ENCODE measurements around the gene TM6SF1. TPM values are rescaled to one million over a fixed set of nuclear protein-coding genes. Genes with fewer than 3 reads are reported as not detected.
"Not testable (repeated sequence)": the region's sequence is repeated elsewhere in the genome, so short reads cannot be mapped to it uniquely, and the experiment has no call there.

Gene TM6SF1
- total and polyA plus RNA-seq, 2 donors from 2014 or later, result 2.6 to 10.4 TPM

DNA sequence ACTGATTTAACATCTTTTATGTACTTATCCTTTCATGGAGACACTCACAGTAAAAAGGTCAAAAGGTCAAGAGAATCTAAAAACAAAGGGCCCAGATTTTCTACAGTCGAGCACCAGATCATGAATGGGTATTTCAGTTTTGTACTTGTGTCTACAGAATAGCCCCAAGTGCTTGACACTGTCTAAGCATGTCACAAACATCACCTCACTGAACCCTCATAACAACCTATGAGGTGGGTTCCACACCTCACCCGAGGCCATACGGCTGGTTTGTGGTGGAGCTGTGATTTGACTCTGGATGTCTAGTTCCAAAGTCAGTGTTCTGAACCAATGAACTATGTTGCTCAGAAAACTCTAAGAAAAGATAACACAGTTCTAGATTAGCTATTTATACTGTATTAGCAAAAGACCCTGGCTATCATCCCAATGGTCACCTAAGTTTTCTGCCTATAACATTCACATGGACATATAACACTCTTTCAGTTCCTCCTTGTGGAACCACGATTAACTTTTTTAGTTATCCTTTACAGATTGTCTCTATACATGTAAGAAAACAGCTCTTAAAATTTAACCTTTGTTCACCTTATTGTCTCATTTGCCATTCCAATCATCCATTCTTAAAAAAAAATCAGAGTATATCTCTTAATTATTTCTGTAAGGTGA lies 25.5 kb downstream of the TM6SF1 start:
- Histone ChIP-seq H3K4me1 (ENCODE audit: control insufficient read depth in 2 of 3, insufficient read depth in 2 of 3, low read depth in 1 of 3, low read length in 3 of 3) (no peaks in the 10 kb centered on the region), H3K36me3 (ENCODE audit: control insufficient read depth in 2 of 3, insufficient read depth in 3 of 3, low read length in 3 of 3) (no peaks in the 10 kb centered on the region), H3K9me3 (ENCODE audit: control insufficient read depth in 2 of 3, insufficient read depth in 1 of 3, low read length in 3 of 3) (no peaks in the 10 kb centered on the region), H3K9ac (ENCODE audit: low read length in 3 of 3) (no peak overlapping the region), H3K27ac (ENCODE audit: low read depth in 2 of 2, low read length in 2 of 2) (no peak overlapping the region), H3K27me3 (ENCODE audit: control insufficient read depth, insufficient read depth, low read length) (no peaks in the 10 kb centered on the region), H3K4me3 (ENCODE audit: low read length in 3 of 3) (no peak overlapping the region)
- no peak for FAIRE-seq
- TF ChIP-seq, protein P1, sequence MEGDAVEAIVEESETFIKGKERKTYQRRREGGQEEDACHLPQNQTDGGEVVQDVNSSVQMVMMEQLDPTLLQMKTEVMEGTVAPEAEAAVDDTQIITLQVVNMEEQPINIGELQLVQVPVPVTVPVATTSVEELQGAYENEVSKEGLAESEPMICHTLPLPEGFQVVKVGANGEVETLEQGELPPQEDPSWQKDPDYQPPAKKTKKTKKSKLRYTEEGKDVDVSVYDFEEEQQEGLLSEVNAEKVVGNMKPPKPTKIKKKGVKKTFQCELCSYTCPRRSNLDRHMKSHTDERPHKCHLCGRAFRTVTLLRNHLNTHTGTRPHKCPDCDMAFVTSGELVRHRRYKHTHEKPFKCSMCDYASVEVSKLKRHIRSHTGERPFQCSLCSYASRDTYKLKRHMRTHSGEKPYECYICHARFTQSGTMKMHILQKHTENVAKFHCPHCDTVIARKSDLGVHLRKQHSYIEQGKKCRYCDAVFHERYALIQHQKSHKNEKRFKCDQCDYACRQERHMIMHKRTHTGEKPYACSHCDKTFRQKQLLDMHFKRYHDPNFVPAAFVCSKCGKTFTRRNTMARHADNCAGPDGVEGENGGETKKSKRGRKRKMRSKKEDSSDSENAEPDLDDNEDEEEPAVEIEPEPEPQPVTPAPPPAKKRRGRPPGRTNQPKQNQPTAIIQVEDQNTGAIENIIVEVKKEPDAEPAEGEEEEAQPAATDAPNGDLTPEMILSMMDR (IDR thresholded peaks at IDR 0.05; ENCODE audit: borderline replicate concordance, extremely low read depth, insufficient read depth), result no peak
- no peak for DNase-seq
- intact Hi-C loops (cut with DNase I), result no loop called here

DNA sequence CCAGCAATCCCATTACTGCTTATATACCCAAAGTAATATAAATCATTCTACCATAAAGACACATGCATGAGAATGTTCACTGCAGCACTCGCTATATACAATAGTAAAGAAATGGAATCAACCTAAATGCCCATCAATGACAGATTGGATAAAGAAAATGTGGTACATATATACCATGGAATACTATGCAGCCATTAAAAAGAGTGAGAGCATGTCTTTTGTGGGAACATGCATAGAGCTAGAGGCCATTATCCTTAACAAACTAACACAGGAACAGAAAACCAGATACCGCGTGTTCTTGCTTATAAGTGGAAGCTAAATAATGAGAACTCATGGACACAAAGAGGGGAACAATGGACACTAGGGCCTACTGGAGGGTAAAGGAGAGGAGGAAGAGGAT lies 34.7 kb downstream of the TM6SF1 start:
- DNase-seq; H3K9ac ChIP-seq (ENCODE audit: low read length in 3 of 3); H3K27ac ChIP-seq (ENCODE audit: low read depth in 2 of 2, low read length in 2 of 2); H3K36me3 ChIP-seq (ENCODE audit: control insufficient read depth in 2 of 3, insufficient read depth in 3 of 3, low read length in 3 of 3); FAIRE-seq; H3K27me3 ChIP-seq (ENCODE audit: control insufficient read depth, insufficient read depth, low read length); H3K4me3 ChIP-seq (ENCODE audit: low read length in 3 of 3); H3K9me3 ChIP-seq (ENCODE audit: control insufficient read depth in 2 of 3, insufficient read depth in 1 of 3, low read length in 3 of 3); H3K4me1 ChIP-seq (ENCODE audit: control insufficient read depth in 2 of 3, insufficient read depth in 2 of 3, low read depth in 1 of 3, low read length in 3 of 3); intact Hi-C loops (cut with DNase I): not testable (repeated sequence)

DNA sequence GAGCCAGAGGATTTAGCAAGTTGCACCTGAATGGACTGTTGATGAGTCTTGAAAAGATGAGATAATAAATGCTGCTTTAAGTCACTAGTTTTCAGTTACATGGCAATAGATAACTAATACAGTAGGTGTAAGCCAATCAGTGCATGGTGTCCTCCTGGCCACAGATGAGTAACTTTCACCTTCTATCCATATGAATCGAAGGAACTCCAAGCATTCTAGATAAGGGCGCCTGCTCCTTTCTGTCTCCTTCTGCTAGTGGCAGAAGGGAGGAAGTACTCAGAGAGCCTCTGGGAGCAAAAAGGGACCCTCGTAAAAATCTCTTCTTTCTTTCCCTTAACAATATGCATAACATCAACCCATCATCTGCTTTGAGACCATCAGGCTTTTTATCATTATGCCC lies 37.3 kb downstream of the TM6SF1 start:
- Histone ChIP-seq H3K9ac (ENCODE audit: low read length in 3 of 3) (no peak overlapping the region), H3K27ac (ENCODE audit: low read depth in 2 of 2, low read length in 2 of 2) (no peak overlapping the region), H3K9me3 (ENCODE audit: control insufficient read depth in 2 of 3, insufficient read depth in 1 of 3, low read length in 3 of 3) (no peaks in the 10 kb centered on the region), H3K36me3 (ENCODE audit: control insufficient read depth in 2 of 3, insufficient read depth in 3 of 3, low read length in 3 of 3) (peaks cover under 1 to 4% (median 2%) of the 10 kb centered on the region in 3 donors), H3K4me3 (ENCODE audit: low read length in 3 of 3) (no peak overlapping the region), H3K4me1 (ENCODE audit: control insufficient read depth in 2 of 3, insufficient read depth in 2 of 3, low read depth in 1 of 3, low read length in 3 of 3) (no peaks in the 10 kb centered on the region), H3K27me3 (ENCODE audit: control insufficient read depth, insufficient read depth, low read length) (no peaks in the 10 kb centered on the region)
- intact Hi-C loops (cut with DNase I), result no loop called here
- FAIRE-seq (no peak), DNase-seq (no peak)
- TF ChIP-seq, protein P1 (IDR thresholded peaks at IDR 0.05; ENCODE audit: borderline replicate concordance, extremely low read depth, insufficient read depth), result no peak

DNA sequence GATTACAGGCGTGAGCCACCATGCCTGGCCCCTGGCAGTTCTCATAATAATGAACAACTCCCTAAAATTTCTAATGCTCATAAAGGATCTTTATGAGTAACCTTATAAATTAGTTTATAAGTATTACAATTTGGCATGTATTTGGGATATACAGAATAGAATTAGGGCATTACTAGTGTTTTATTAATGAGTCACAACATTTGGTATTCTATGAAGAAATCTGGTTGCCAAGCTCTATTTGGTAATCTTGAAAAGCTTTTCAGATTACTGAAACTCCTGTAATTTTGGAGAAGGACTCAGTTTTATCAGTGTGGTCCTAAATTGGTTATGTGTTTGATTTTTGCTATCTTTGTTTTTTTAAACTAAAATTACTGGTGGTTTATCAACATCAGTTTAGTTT lies 45.8 kb downstream of the TM6SF1 start:
- FAIRE-seq (no peak), DNase-seq (no peak)
- Histone ChIP-seq H3K9ac (ENCODE audit: low read length in 3 of 3) (no peak overlapping the region), H3K4me1 (ENCODE audit: control insufficient read depth in 2 of 3, insufficient read depth in 2 of 3, low read depth in 1 of 3, low read length in 3 of 3) (no peaks in the 10 kb centered on the region), H3K4me3 (ENCODE audit: low read length in 3 of 3) (no peak overlapping the region), H3K9me3 (ENCODE audit: control insufficient read depth in 2 of 3, insufficient read depth in 1 of 3, low read length in 3 of 3) (no peaks in the 10 kb centered on the region), H3K27ac (ENCODE audit: low read depth in 2 of 2, low read length in 2 of 2) (no peak overlapping the region), H3K36me3 (ENCODE audit: control insufficient read depth in 2 of 3, insufficient read depth in 3 of 3, low read length in 3 of 3) (peaks cover 0 to 10% (median 8%) of the 10 kb centered on the region in 3 donors), H3K27me3 (ENCODE audit: control insufficient read depth, insufficient read depth, low read length) (no peaks in the 10 kb centered on the region)
- TF ChIP-seq, protein P1 (IDR thresholded peaks at IDR 0.05; ENCODE audit: borderline replicate concordance, extremely low read depth, insufficient read depth), result no peak
- intact Hi-C loops (cut with DNase I), result no loop called here
